GM12864 (cell line): ENCODE data around the gene OSBPL10.

Experiments used
- DNase-seq: peaks from one replicate; pipeline ENCODE4 v3.0.0-alpha.2; 2011; ENCODE audit warnings: low read depth
- H3K4me3 ChIP-seq: 2 replicates; pipeline ENCODE4 v1.5.1; 2011; ENCODE audit warnings: mild to moderate bottlenecking, low read depth, low read length, control low read depth
- CTCF ChIP-seq: IDR thresholded peaks from 2 replicates; pipeline ENCODE4 v1.5.1; 2011; ENCODE audit warnings: low read depth, mild to moderate bottlenecking, moderate library complexity, low read length, control low read depth, inconsistent platforms; ENCODE audit errors: missing control alignments

OSBPL10 gene

GRCh38 chr3:31779514-31779913, 201.5 kb downstream of the OSBPL10 start:
- no peak overlapping the region for H3K4me3 ChIP-seq
- TF ChIP-seq CTCF = no peak
- DNase-seq = no peak

GRCh38 chr3:31777887-31778286, 203.2 kb downstream of the OSBPL10 start:
- no peak for DNase-seq
- TF ChIP-seq CTCF = no peak
- H3K4me3 ChIP-seq = no peak overlapping the region

- no peak for TF ChIP-seq CTCF
- DNase-seq = no peak
- H3K4me3 ChIP-seq = no peak overlapping the region
These were observed 204.0 kb downstream of the OSBPL10 start for GRCh38 chr3:31777092-31777491.

GRCh38 chr3:31776016-31776415, 205.0 kb downstream of the OSBPL10 start:
- no peak for DNase-seq
- H3K4me3 ChIP-seq = no peak overlapping the region
- no peak for TF ChIP-seq CTCF

- DNase-seq = no peak
- TF ChIP-seq CTCF = no peak
- no peak overlapping the region for H3K4me3 ChIP-seq
These were observed 205.7 kb downstream of the OSBPL10 start for GRCh38 chr3:31775383-31775782.

- DNase-seq = no peak
- H3K4me3 ChIP-seq = no peak overlapping the region
- TF ChIP-seq CTCF = no peak
These were observed 208.1 kb downstream of the OSBPL10 start for GRCh38 chr3:31772758-31773473.

- no peak for TF ChIP-seq CTCF
- DNase-seq = no peak
- H3K4me3 ChIP-seq = no peak overlapping the region
These were observed 208.8 kb downstream of the OSBPL10 start for GRCh38 chr3:31772272-31772671.
